Measurements from ENCODE around the gene STX8. TPM values are rescaled to one million over a fixed set of nuclear protein-coding genes. Genes with fewer than 3 reads are reported as not detected.

Gene STX8
- total and polyA plus RNA-seq, 9 of the 15 experiments (the other 6 are each of a cell fraction or from before 2014, with no cell fraction given), result 14.6 to 42.5 (median 22.1) TPM

- no peaks in the 10 kb centered on the region for H3K9me3 ChIP-seq (replicated peaks; ENCODE audit: control insufficient read depth, insufficient read depth, low read depth, low read length)
- H3K4me2 ChIP-seq (ENCODE audit: insufficient read depth, low read length), result no peak overlapping the region
- ChIA-PET POLR2A (no interaction called here), CTCF (ENCODE audit: low intra/inter-chr PET ratio) (no interaction called here)
- no peaks in the 10 kb centered on the region for H4K20me1 ChIP-seq (replicated peaks; ENCODE audit: control insufficient read depth, insufficient read depth, low read length)
- H2AFZ ChIP-seq (ENCODE audit: low read depth, low read length), result no peak overlapping the region
- WGBS (ENCODE audit: insufficient coverage, low coverage, missing lambda C conversion rate), result 0% methylated on average over 1 of the region's 6 CpGs
- DNase-seq (ENCODE audit: extremely low read depth in 1 of 4, low spot score in 3 of 4) (no peak), FAIRE-seq (no peak), ATAC-seq (no peak)
- no TSS peak for BruUV-seq (replicated peaks)
- H3K9me1 ChIP-seq (ENCODE audit: control insufficient read depth, insufficient read depth, low read length), result no peaks in the 10 kb centered on the region
- no peak overlapping the region for H3K27ac ChIP-seq (ENCODE audit: extremely low read depth, low read depth, low read length)
- peaks cover 0 to 28% of the 10 kb centered on the region in 2 experiments; a peak in 2 of 5 replicates for H3K27me3 ChIP-seq (ENCODE audit: control insufficient read depth in 2 of 2, insufficient read depth in 2 of 2, low read length in 2 of 2)
- no peak overlapping the region for H3K9ac ChIP-seq (ENCODE audit: insufficient read depth in 1 of 2, low read depth in 2 of 2, low read length in 2 of 2)
- no peak overlapping the region for H3K4me3 ChIP-seq
- intact Hi-C loops (cut with micrococcal nuclease), result no loop called here
- in situ Hi-C loops (cut with MboI), result no loop called here
- H3K4me1 ChIP-seq (replicated peaks in 1 of 2; ENCODE audit: control insufficient read depth in 2 of 2, insufficient read depth in 2 of 2, low read length in 2 of 2), result peaks cover 0 to 3% of the 10 kb centered on the region in 2 experiments; a peak in 2 of 5 replicates
- no peak for TF ChIP-seq CEBPG (CRISPR knock-in tag; IDR thresholded peaks at IDR 0.05)
- TF ChIP-seq CEBPG (tag; conservative IDR thresholded peaks at IDR 0.05 in 1 of 2, IDR thresholded peaks at IDR 0.05 in 1 of 2), result no peak
- no peak for TF ChIP-seq ADNP (tag; IDR thresholded peaks at IDR 0.05)
- no peak for TF ChIP-seq ESRRB (CRISPR knock-in tag; IDR thresholded peaks at IDR 0.05; ENCODE audit: borderline replicate concordance)
- TF ChIP-seq, protein P1, sequence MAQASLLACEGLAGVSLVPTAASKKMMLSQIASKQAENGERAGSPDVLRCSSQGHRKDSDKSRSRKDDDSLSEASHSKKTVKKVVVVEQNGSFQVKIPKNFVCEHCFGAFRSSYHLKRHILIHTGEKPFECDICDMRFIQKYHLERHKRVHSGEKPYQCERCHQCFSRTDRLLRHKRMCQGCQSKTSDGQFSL (CRISPR knock-in tag; IDR thresholded peaks at IDR 0.05), result no peak
- TF ChIP-seq, protein P1 (tag; IDR thresholded peaks at IDR 0.05), result no peak
- TF ChIP-seq ZC3H8 (IDR thresholded peaks at IDR 0.05), result no peak
- no peak for TF ChIP-seq POLR2A (conservative IDR thresholded peaks at IDR 0.05)
- no peak for TF ChIP-seq RBM25 (IDR thresholded peaks at IDR 0.05; ENCODE audit: low read depth, low read length, severe bottlenecking)
- no peak for TF ChIP-seq RBM15 (IDR thresholded peaks at IDR 0.05; ENCODE audit: insufficient read depth, low read length)
- H3K36me3 ChIP-seq (ENCODE audit: control insufficient read depth, insufficient read depth, low read length), result no peaks in the 10 kb centered on the region
- no peaks in the 10 kb centered on the region for H3K79me2 ChIP-seq (ENCODE audit: control insufficient read depth, insufficient read depth, low read length)
Observed at GRCh38 chr17:9232155-9232475, 343.5 kb downstream of the STX8 start.
